Neural cell (in vitro differentiated cells): ENCODE data around the gene CSF2.

Experiments used
- CTCF ChIP-seq: fragments of 450-650 bp; IDR thresholded peaks from 2 replicates; pipeline ENCODE4 v1.5.1; 2014; ENCODE audit warnings: antibody characterized with exemption, mild to moderate bottlenecking, moderate library complexity; ENCODE audit not compliant: poor library complexity, severe bottlenecking
- EP300 ChIP-seq: fragments of 450-650 bp; conservative IDR thresholded peaks from 2 replicates; pipeline ENCODE4 v1.6.1; 2014; ENCODE audit warnings: antibody characterized with exemption, mild to moderate bottlenecking, moderate library complexity; ENCODE audit not compliant: poor library complexity, severe bottlenecking
- EZH2 ChIP-seq: fragments of 200-600, 300-800 bp; shearing (Covaris generic), sonication (generic); IDR thresholded peaks from 2 replicates; pipeline ENCODE4 v1.6.1; 2014; ENCODE audit warnings: antibody characterized with exemption, low read length, borderline replicate concordance, mild to moderate bottlenecking; ENCODE audit not compliant: insufficient read depth, poor library complexity, severe bottlenecking
- MXI1 ChIP-seq: fragments of 450-650 bp; conservative IDR thresholded peaks from 2 replicates; pipeline ENCODE4 v1.6.1; 2014; ENCODE audit warnings: antibody characterized with exemption, mild to moderate bottlenecking; ENCODE audit not compliant: poor library complexity, severe bottlenecking
- POLR2AphosphoS5 ChIP-seq: IDR thresholded peaks from 2 replicates; pipeline ENCODE4 v1.6.1; 2012
- REST ChIP-seq: IDR thresholded peaks from 2 replicates; pipeline ENCODE4 v1.6.1; 2012; ENCODE audit warnings: borderline replicate concordance
- TAF1 ChIP-seq: IDR thresholded peaks from 2 replicates; pipeline ENCODE4 v1.6.1; 2012; ENCODE audit warnings: low read depth

- TF ChIP-seq CTCF (no peak), EZH2 (no peak), REST (no peak), POLR2AphosphoS5 (no peak), EP300 (no peak), TAF1 (no peak), MXI1 (no peak)
Measured at GRCh38 chr5:132102101-132102701, 28.6 kb downstream of the CSF2 start.
